ENCODE results near the gene MYH14. TPM values are rescaled to one million over a fixed set of nuclear protein-coding genes. Genes with fewer than 3 reads are reported as not detected.

The MYH14 gene
- total and polyA plus RNA-seq, 2 donors = 1.6 to 16.2 TPM

- H3K27me3 ChIP-seq (ENCODE audit: control insufficient read depth in 2 of 2, insufficient read depth in 1 of 2, low read length in 1 of 2) = peaks cover 52 to 75% of the 10 kb centered on the region in 2 donors
- H3K36me3 ChIP-seq (ENCODE audit: control insufficient read depth in 2 of 2, insufficient read depth in 2 of 2, low read length in 1 of 2) = no peaks in the 10 kb centered on the region
- WGBS = 14% methylated on average over 27 of the region's 27 CpGs
- H3K9me3 ChIP-seq (ENCODE audit: control insufficient read depth in 2 of 2, insufficient read depth in 1 of 2, low read length in 1 of 2) = peaks cover 0 to 3% of the 10 kb centered on the region in 2 donors
- H3K4me3 ChIP-seq (ENCODE audit: low read length in 2 of 2) = no peak overlapping the region
- H3K27ac ChIP-seq (ENCODE audit: low read depth in 1 of 2, low read length in 1 of 2) = no peak overlapping the region
- no peaks in the 10 kb centered on the region for H3K4me1 ChIP-seq (ENCODE audit: control insufficient read depth in 2 of 2, insufficient read depth in 2 of 2, low read length in 2 of 2)
- DNase-seq (ENCODE audit: low read depth in 6 of 9, low spot score in 9 of 9) = no peak
Measured at GRCh38 chr19:50312967-50313811, 109.8 kb downstream of the MYH14 start.

GRCh38 chr19:50313812-50314536 lies 110.6 kb downstream of the MYH14 start:
- H3K27me3 ChIP-seq (ENCODE audit: control insufficient read depth in 2 of 2, insufficient read depth in 1 of 2, low read length in 1 of 2) = peaks cover 52 to 75% of the 10 kb centered on the region in 2 donors
- DNase-seq (ENCODE audit: low read depth in 6 of 9, low spot score in 9 of 9) = no peak

GRCh38 chr19:50314724-50315708 lies 111.6 kb downstream of the MYH14 start:
- H3K27ac ChIP-seq (ENCODE audit: low read depth in 1 of 2, low read length in 1 of 2) = no peak overlapping the region
- peaks cover 0 to 3% of the 10 kb centered on the region in 2 donors for H3K9me3 ChIP-seq (ENCODE audit: control insufficient read depth in 2 of 2, insufficient read depth in 1 of 2, low read length in 1 of 2)
- H3K4me1 ChIP-seq (ENCODE audit: control insufficient read depth in 2 of 2, insufficient read depth in 2 of 2, low read length in 2 of 2) = no peaks in the 10 kb centered on the region
- DNase-seq (ENCODE audit: low read depth in 6 of 9, low spot score in 9 of 9) = no peak
- no peaks in the 10 kb centered on the region for H3K36me3 ChIP-seq (ENCODE audit: control insufficient read depth in 2 of 2, insufficient read depth in 2 of 2, low read length in 1 of 2)
- H3K4me3 ChIP-seq (ENCODE audit: low read length in 2 of 2) = no peak overlapping the region
- 5% methylated on average over 39 of the region's 40 CpGs for WGBS
- peaks cover 52 to 74% of the 10 kb centered on the region in 2 donors for H3K27me3 ChIP-seq (ENCODE audit: control insufficient read depth in 2 of 2, insufficient read depth in 1 of 2, low read length in 1 of 2)

More at GRCh38 chr19:50313812-50314536, 110.6 kb downstream of the MYH14 start:
- H3K36me3 ChIP-seq (ENCODE audit: control insufficient read depth in 2 of 2, insufficient read depth in 2 of 2, low read length in 1 of 2) = no peaks in the 10 kb centered on the region
- peaks cover 0 to 3% of the 10 kb centered on the region in 2 donors for H3K9me3 ChIP-seq (ENCODE audit: control insufficient read depth in 2 of 2, insufficient read depth in 1 of 2, low read length in 1 of 2)
- H3K4me1 ChIP-seq (ENCODE audit: control insufficient read depth in 2 of 2, insufficient read depth in 2 of 2, low read length in 2 of 2) = no peaks in the 10 kb centered on the region
- H3K27ac ChIP-seq (ENCODE audit: low read depth in 1 of 2, low read length in 1 of 2) = no peak overlapping the region
- H3K4me3 ChIP-seq (ENCODE audit: low read length in 2 of 2) = no peak overlapping the region
- WGBS = 9% methylated on average over 20 of the region's 20 CpGs

- Histone ChIP-seq H3K4me1 (ENCODE audit: control insufficient read depth in 2 of 2, insufficient read depth in 2 of 2, low read length in 2 of 2) (no peaks in the 10 kb centered on the region), H3K9me3 (ENCODE audit: control insufficient read depth in 2 of 2, insufficient read depth in 1 of 2, low read length in 1 of 2) (peaks cover 0 to 3% of the 10 kb centered on the region in 2 donors), H3K27me3 (ENCODE audit: control insufficient read depth in 2 of 2, insufficient read depth in 1 of 2, low read length in 1 of 2) (peaks cover 52 to 67% of the 10 kb centered on the region in 2 donors), H3K27ac (ENCODE audit: low read depth in 1 of 2, low read length in 1 of 2) (no peak overlapping the region), H3K4me3 (ENCODE audit: low read length in 2 of 2) (peak overlapping the region in 1 of 2 donors; percentile 9), H3K36me3 (ENCODE audit: control insufficient read depth in 2 of 2, insufficient read depth in 2 of 2, low read length in 1 of 2) (no peaks in the 10 kb centered on the region)
- DNase-seq (ENCODE audit: low read depth in 6 of 9, low spot score in 9 of 9) = no peak
- WGBS = 3% methylated on average over 18 of the region's 18 CpGs
Measured at GRCh38 chr19:50315773-50316448, 112.5 kb downstream of the MYH14 start.

GRCh38 chr19:50317115-50317514 lies 113.7 kb downstream of the MYH14 start:
- Histone ChIP-seq H3K36me3 (ENCODE audit: control insufficient read depth in 2 of 2, insufficient read depth in 2 of 2, low read length in 1 of 2) (no peaks in the 10 kb centered on the region), H3K4me3 (ENCODE audit: low read length in 2 of 2) (no peak overlapping the region), H3K27me3 (ENCODE audit: control insufficient read depth in 2 of 2, insufficient read depth in 1 of 2, low read length in 1 of 2) (peaks cover 42 to 55% of the 10 kb centered on the region in 2 donors), H3K4me1 (ENCODE audit: control insufficient read depth in 2 of 2, insufficient read depth in 2 of 2, low read length in 2 of 2) (no peaks in the 10 kb centered on the region), H3K27ac (ENCODE audit: low read depth in 1 of 2, low read length in 1 of 2) (no peak overlapping the region), H3K9me3 (ENCODE audit: control insufficient read depth in 2 of 2, insufficient read depth in 1 of 2, low read length in 1 of 2) (peaks cover 0 to 3% of the 10 kb centered on the region in 2 donors)
- no peak for DNase-seq (ENCODE audit: low read depth in 6 of 9, low spot score in 9 of 9)
- 87% methylated on average over 4 of the region's 4 CpGs for WGBS

DNA sequence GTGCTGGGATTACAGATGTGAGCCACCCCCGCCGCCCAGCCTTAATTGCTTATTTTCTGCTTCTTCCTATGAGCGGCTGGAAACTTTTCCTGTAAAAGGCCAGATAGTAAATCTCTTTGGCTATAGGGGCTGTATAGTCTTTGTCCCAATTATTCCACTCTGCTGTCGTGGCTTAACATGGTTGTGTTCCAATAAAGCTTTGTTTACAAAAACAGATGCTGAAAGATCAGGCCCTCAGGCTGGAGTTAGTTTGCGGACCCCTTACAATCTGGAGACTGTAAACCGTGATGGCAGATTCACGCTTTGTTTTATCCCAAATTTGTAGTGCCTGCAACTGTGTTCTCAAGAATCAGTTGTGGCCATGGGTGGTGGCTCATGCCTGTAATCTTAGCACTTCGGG lies 115.0 kb downstream of the MYH14 start:
- Histone ChIP-seq H3K9me3 (ENCODE audit: control insufficient read depth in 2 of 2, insufficient read depth in 1 of 2, low read length in 1 of 2) (peaks cover 0 to 3% of the 10 kb centered on the region in 2 donors), H3K27ac (ENCODE audit: low read depth in 1 of 2, low read length in 1 of 2) (no peak overlapping the region), H3K4me3 (ENCODE audit: low read length in 2 of 2) (no peak overlapping the region), H3K4me1 (ENCODE audit: control insufficient read depth in 2 of 2, insufficient read depth in 2 of 2, low read length in 2 of 2) (no peaks in the 10 kb centered on the region), H3K36me3 (ENCODE audit: control insufficient read depth in 2 of 2, insufficient read depth in 2 of 2, low read length in 1 of 2) (no peaks in the 10 kb centered on the region), H3K27me3 (ENCODE audit: control insufficient read depth in 2 of 2, insufficient read depth in 1 of 2, low read length in 1 of 2) (peaks cover 29 to 42% of the 10 kb centered on the region in 2 donors)
- 94% methylated on average over 8 of the region's 8 CpGs for WGBS
- no peak for DNase-seq (ENCODE audit: low read depth in 6 of 9, low spot score in 9 of 9)

DNA sequence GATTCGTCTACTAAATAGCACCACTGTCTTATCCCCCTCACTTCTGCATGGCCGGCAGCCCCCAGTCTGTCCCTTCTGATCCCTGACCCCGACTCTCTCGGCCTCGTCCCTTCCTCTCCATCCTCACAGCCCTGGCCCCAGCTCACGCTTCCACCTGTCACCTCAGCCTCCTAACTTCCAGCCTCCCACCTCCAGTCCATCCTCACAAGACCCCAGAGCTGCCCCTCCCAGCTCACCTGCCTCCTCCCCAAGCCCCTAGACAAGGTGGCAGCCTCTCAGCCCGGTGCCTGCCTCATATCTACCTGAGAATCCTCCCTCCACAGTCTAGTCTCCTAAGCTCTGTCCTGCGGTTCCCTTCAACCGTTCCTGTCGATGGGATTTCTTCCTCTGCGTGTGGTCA lies 115.7 kb downstream of the MYH14 start:
- Histone ChIP-seq H3K9me3 (ENCODE audit: control insufficient read depth in 2 of 2, insufficient read depth in 1 of 2, low read length in 1 of 2) (peaks cover 0 to 2% of the 10 kb centered on the region in 2 donors), H3K4me3 (ENCODE audit: low read length in 2 of 2) (no peak overlapping the region), H3K36me3 (ENCODE audit: control insufficient read depth in 2 of 2, insufficient read depth in 2 of 2, low read length in 1 of 2) (no peaks in the 10 kb centered on the region), H3K27ac (ENCODE audit: low read depth in 1 of 2, low read length in 1 of 2) (no peak overlapping the region), H3K4me1 (ENCODE audit: control insufficient read depth in 2 of 2, insufficient read depth in 2 of 2, low read length in 2 of 2) (no peaks in the 10 kb centered on the region), H3K27me3 (ENCODE audit: control insufficient read depth in 2 of 2, insufficient read depth in 1 of 2, low read length in 1 of 2) (peaks cover 21 to 35% of the 10 kb centered on the region in 2 donors)
- 89% methylated on average over 11 of the region's 11 CpGs for WGBS
- no peak for DNase-seq (ENCODE audit: low read depth in 6 of 9, low spot score in 9 of 9)

DNA sequence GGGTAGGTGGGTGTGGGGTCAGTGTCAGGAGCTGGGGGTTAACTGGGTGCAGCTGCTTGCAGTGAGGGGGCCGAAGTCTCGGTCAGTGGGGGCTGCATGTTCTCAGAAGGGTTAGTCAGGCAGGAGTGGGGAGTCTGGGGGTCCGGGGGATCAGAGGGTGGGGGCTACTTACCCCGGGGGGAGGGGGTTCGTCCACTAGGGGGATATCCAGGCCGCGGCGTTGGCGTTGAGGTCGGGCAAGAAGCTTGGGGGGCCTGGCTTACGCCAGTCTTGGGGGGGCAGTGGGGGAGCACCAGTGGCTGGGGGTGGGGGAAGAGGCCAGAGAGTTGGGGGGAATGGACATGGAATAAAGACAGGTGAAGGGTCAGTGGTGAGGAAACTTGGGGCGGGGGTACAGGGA lies 116.6 kb downstream of the MYH14 start:
- DNase-seq (ENCODE audit: low read depth in 6 of 9, low spot score in 9 of 9) = no peak
- H3K36me3 ChIP-seq (ENCODE audit: control insufficient read depth in 2 of 2, insufficient read depth in 2 of 2, low read length in 1 of 2) = no peaks in the 10 kb centered on the region
- H3K27ac ChIP-seq (ENCODE audit: low read depth in 1 of 2, low read length in 1 of 2) = no peak overlapping the region
- WGBS = 88% methylated on average over 12 of the region's 12 CpGs
- no peaks in the 10 kb centered on the region for H3K4me1 ChIP-seq (ENCODE audit: control insufficient read depth in 2 of 2, insufficient read depth in 2 of 2, low read length in 2 of 2)
- no peak overlapping the region for H3K4me3 ChIP-seq (ENCODE audit: low read length in 2 of 2)
- H3K27me3 ChIP-seq (ENCODE audit: control insufficient read depth in 2 of 2, insufficient read depth in 1 of 2, low read length in 1 of 2) = peaks cover 12 to 30% of the 10 kb centered on the region in 2 donors
- no peaks in the 10 kb centered on the region for H3K9me3 ChIP-seq (ENCODE audit: control insufficient read depth in 2 of 2, insufficient read depth in 1 of 2, low read length in 1 of 2)

Data from thymus (tissue), 11 donors.